GM19025 (cell line): Measurements from ENCODE around the gene NTRK2.

Experiments used
- ATAC-seq: cut with Tn5 transposase; IDR thresholded peaks from one replicate; pipeline ENCODE4 v1.9.1; 2021; ENCODE audit warnings: mild to moderate bottlenecking, low read depth, moderate library complexity; ENCODE audit not compliant: unreplicated experiment

The NTRK2 gene

DNA sequence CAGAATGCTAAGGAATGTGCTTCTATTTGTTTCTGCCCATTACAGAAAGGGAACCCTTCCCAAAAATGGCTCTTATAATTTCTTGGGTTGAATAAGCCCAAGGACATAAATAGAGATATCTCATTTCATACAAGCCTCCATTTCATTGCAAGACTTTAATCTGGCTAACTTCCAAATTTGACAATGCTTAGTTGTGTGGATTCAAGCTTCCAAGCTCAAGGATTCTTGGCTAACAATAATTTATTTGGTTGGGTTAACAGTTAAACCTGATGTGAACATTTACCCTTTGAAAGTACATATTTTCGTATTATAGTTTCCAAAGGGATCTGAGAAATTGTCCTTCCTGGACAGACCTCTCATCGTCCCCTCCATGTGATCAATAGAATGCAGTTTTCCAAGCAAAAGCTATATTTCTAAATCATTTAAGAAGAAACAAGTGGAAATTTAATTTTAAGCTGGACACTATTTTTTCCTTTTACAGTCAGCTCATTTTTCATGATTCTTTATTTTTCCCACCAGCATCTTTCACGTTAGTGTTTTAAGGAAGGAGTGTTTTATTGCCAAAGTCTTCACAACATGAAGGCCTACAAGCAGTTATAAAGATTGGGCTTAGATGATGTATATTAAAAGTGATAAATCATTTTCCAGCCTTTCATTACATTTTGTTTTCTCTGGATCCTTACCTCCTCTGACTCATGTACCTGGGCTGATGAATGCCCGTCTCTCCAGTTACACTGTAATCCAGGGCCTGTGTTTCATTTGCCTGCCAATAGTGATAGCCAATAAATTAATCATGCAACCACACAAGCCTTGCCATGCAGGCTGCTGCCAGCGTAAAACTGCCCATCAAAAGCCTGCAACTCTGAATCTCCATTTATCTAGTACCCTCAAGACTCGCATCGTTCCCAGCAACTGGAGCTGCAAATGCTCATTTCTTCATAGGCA lies 176.7 kb downstream of the NTRK2 start:
- no peak for ATAC-seq

DNA sequence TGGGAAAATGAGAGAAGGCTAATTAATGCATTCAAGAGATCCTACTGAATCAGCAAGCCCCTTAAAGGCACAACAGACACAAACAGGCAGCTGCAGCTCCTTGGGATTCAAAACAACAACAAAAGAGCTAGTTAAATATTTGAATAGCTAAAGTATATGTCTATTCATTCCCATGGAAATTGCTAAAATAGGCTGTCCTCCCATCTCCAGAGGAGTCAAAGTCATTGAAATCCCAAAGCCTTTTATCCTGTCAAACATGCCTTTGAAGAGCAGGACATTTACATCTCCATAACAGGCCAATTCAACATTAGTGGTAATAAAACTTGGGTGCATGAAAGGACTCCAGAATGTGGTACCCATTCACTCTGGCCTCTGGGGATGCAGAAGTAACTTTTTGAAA lies 177.4 kb downstream of the NTRK2 start:
- ATAC-seq: no peak

DNA sequence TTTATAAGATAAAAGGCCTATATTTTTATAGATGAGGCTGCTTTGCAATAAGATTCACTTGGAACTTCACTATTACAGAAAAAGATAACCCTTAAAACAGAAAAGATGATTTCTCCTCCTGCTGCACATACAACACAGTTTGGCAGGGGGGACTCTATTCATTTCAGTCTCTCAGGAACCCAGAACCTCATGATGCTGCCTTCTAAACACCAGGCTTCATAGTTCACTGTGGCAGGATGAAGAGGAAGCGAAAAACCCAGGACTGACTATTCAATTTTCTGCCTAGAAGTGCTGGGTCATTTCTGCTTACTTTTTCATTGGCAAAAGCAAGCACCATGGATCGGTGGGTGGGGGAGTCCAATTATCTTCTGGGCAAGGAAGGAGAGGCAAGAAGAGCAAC lies 179.5 kb downstream of the NTRK2 start:
- ATAC-seq: no peak

DNA sequence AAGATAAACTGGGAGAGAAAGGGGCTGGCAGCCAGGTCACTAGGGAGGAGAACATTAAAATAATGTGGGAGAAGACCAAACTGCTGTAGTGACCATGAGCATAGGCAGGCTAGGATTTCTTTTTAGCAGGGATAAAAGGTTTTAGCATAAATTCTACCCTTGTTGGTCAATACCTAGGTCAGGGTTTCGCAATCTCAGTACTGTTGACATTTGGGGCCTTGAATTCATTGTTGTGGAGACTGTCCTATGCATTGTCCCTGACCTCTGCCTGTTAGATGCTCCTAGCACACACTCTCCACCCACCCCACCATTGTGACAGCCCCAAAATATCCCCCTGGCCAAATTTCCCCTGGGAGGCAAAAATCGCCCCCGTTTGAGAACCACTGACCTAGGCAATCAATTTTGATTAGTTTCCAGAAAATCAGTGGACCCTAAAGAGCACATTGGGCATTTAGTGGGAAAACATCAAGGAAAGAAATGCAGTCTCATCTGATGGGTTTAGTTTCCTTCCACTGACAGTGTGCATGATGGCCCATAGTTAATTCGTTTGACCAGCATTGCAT lies 181.4 kb downstream of the NTRK2 start:
- no peak for ATAC-seq

DNA sequence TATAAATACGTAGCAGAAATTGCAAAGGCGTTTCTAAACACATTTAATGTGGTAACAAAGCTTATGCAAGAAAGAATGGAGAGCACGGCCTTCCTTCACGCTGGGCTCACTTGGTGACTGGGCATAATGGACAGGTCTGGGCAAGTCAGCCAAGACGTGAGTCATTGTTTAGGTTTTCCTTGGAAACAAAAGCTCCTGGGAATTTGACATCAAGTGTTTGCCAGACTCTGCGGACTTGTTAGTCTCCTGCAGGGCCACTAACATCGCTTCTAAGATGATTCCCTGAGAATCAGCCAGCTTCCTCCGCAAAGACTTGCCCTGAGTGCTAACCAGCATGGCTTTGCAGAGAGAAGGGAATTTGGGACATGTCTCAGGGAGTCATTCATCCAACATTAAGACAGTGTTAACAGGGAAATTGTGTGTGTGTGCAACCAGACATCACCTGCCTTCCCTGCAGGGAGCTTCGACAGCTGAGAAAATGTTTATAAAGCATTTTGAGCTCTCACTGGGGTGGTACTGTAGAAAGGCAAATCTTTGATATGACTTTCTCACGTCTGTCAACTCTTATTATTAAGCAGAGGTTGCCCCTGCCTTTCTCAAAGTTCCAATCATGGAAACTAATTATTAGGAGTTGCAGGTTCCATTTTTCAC lies 182.5 kb downstream of the NTRK2 start:
- ATAC-seq: no peak

DNA sequence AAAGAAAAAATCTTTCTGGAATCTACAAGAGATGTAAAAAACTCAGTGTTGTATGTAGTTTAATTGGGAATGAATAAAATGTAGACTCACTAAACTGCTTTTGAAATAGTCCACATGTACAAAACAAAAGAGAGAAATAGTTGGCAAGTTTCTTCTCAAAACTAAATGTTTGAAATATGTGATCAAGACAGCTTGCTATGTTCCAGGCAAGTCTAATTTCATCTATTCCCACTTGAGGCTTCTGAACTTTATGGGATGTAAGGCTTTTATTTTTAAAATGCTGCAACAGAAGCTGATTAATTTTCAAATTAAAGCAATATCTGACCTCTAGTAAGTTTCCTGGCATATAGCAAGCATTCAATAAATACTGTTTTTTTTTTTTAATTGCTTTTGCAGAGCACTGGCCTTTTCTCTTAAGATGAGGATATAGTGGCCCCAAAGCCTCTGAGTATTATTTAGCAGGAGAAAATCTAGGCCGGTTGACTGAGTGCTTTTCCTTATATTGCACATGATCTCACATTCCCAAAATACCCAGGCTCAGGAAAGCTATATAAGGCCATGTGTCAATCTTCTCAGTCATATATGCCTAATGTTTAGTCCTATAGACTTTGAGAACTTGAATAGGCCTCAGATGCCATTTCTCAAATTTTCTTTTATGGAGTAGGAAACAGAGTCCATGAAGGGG lies 183.2 kb downstream of the NTRK2 start:
- ATAC-seq: no peak

DNA sequence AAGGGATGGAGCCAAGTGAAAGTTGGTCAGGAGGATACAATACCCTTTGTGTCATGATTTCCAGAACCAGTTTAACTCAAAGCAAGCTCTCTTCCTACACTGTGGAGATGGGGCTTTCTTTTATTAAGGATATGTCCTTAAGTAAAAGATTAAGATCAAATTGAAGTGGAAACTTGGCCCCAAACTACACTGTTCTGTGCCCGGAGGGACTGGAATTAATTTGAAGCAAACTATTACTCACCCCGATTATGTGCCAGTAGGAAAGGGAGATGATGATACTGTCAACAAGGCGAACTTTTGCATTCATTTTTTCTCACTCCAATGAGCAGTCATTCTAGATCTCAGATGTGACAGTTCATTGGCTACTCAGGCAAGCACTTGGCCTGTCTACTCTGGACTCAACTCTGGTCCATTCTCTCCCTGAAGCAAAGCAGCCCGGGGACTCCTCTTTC lies 186.7 kb downstream of the NTRK2 start:
- ATAC-seq: no peak

- no peak for ATAC-seq
Observed at GRCh38 chr9:84857211-84857610, 187.7 kb downstream of the NTRK2 start.

- no peak for ATAC-seq
Observed at GRCh38 chr9:84858364-84858763, 188.8 kb downstream of the NTRK2 start.

- ATAC-seq: no peak
Observed at GRCh38 chr9:84860249-84861115, 191.0 kb downstream of the NTRK2 start.

DNA sequence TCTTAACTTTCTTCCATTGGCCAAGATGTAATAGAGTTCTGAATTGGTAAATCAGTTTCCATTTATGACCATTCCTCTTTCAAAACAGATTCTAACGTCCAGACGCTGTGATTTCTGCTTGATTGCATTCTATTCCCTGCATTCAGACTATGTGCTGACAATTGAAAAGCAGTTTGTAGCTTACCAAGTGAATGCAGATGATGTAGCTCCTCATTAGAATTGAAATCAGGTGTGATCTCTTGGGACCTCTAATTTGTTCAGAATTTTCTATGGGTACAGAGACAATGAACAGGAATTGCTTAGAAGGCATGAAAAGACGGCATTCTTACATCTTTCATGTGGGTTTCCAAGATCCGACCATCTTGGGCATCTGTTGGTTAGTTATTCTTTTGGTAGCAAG lies 191.9 kb downstream of the NTRK2 start:
- no peak for ATAC-seq

- ATAC-seq: no peak
Observed at GRCh38 chr9:84862308-84862707, 192.8 kb downstream of the NTRK2 start.

GRCh38 chr9:84862810-84863287 lies 193.3 kb downstream of the NTRK2 start:
- ATAC-seq: no peak

DNA sequence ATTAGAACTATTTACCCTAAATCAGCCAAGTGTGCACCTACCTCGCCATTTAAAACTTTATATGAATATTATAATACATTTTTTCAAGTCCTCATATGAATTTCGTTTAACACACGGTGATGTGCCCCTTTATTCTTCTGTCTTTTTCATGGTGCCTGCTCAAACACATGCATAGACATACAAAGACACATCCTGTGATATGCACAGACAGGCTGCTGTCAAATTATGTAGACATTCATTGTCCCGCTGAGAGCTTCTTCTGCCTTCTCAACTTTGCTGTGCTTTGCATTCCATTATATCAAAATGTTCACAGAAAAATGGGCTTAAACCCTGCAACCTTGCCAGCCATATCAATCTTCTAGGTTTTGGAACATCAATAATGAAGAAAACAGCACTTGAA lies 193.8 kb downstream of the NTRK2 start:
- ATAC-seq: no peak

DNA sequence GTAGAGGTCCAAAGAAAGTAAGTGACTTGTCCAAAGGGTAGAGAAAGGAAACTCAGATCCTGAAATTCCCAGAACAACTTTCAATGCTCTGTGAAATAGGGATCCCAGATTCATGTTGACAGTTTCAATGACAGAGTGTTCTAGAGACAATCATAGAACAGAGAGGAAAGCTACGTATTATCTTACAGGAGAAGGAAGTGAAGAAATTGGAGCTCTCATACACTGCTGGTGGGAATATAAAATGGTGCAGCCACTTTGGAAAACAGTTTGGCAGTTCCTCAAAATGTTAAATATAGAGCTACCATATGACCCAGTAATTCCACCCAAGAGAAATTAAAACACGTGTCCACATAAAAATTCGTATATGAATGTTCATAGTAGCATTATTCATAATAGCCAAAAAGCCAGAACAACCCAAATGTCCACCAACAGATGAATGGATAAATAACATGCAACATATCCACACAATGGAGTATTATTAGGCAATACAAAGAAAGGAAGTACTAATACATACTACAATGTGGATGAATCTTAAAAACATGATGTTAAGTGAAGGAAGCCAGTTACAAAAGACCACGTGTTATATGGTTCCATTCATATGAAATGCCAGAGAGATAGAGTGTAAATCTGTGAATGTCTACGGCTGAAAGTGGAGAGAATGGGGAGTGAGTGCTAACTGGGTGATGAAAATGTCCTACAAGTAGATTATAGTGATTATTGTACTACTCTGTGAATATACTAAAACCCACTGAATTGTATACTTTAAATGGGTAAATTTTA lies 197.1 kb downstream of the NTRK2 start:
- no peak for ATAC-seq

DNA sequence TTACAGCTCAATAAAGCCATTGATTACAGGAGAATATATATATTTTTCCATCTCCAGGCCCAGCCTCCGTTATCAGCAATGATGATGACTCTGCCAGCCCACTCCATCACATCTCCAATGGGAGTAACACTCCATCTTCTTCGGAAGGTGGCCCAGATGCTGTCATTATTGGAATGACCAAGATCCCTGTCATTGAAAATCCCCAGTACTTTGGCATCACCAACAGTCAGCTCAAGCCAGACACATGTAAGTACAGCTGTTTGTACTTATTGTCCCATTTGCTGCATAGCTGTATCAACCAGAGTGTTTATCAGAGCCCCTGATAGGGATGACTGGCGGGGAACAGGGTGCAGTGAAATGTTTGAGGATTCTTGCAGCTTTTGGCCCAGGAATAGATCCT lies 197.7 kb downstream of the NTRK2 start:
- ATAC-seq: no peak

DNA sequence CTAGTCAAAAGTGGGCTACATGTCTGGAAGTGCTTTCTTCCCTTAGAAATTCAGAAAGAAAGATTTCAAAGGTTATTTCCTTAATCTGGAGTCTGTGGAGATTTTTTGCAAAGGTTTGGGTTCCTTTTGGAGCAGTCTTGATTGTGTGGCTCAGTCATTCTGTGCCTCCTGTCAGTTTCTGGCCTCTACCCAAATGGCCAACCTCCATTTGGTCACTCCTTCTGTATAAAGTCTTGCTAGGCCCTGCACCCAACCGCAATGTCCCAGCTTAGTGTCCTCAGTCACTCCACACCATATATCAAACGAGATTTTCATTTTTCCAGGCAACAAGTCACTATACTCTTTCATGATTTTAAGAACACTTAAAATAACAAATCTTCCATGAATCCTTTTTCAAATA lies 199.6 kb downstream of the NTRK2 start:
- ATAC-seq: no peak

DNA sequence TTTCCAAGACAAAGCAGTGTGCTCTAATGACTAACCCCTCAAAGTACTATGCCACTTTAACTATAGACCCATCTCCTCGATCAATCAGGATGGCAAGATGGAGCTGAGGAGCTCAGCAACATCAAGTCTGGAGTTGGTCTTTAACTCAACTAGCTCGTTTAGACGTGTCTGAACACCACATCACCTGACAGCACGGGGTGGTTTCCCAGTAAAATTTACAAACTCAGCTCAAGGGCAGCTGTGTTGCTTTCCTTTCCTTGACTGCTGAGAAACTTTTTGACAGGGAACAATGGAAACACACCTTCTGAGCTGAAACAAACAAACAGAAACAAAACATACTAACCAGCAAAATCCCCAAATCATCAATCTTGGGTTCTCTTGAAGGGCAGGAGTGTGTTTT lies 202.5 kb downstream of the NTRK2 start:
- ATAC-seq: no peak

DNA sequence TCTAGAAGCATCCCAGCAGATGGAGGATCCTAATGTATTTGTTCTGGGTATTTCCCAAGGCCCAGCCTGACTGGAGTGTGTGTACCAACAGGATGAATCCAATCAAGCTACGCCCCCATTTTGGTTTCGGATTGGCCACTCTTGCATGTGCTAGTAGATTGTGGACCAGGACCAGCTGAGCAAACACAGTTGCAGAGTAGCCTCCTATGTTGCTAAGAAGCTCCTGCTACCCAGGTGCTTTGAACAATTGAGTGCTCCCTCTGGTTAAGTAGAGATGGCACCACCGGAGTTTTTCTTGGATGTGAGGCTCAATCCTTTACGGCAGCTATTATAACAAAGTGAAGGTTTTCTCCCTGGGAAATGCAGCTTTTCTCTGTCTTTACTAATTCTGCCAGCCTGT lies 204.5 kb downstream of the NTRK2 start:
- ATAC-seq: no peak
